GM12878 (cell line): ENCODE data around the gene FTO. TPM values are rescaled to one million over a fixed set of nuclear protein-coding genes. Genes with fewer than 3 reads are reported as not detected.

Experiments
- ATAC-seq: fragments of 200-7000 bp; cut with Tn5 transposase; 3 replicates; pipeline ENCODE4 v1.9.1; 2020; ENCODE audit warnings: mild to moderate bottlenecking, moderate library complexity
- BruUV-seq: library from RNA; stranded (reverse); fragments of 400-500 nt; replicated peaks from 2 replicates; lab custom pipeline; 2021; lab: Mats Ljungman, UMichigan
- CTCF ChIA-PET: fragments of 300-600 bp; sonication (Branson Sonifier 250); formaldehyde crosslinking; extraction: SDS; loops from one replicate; lab custom pipeline; 2021; ENCODE audit warnings: inconsistent platforms; lab: Yijun Ruan, JAX
- POLR2A ChIA-PET: fragments of 350-600 bp; formaldehyde crosslinking; extraction: SDS; loops from one replicate; lab custom pipeline; 2021; ENCODE audit warnings: inconsistent platforms; lab: Charles Lee
- RAD21 ChIA-PET: fragments of 300-600 bp; sonication (Branson Sonifier 250); formaldehyde crosslinking; loops from one replicate; lab custom pipeline; 2023; ENCODE audit warnings: antibody characterized with exemption; ENCODE audit not compliant: unreplicated experiment; lab: Charles Lee
- SMC1A ChIA-PET: fragments of 300-600 bp; sonication (Branson Sonifier 250); formaldehyde crosslinking; loops from one replicate; lab custom pipeline; 2023; ENCODE audit not compliant: unreplicated experiment, uncharacterized antibody; lab: Charles Lee
- DNase-seq: peaks from one replicate; pipeline ENCODE4 v3.0.0-alpha.2; 2011; ENCODE audit warnings: low read depth, low spot score
- FAIRE-seq: peaks from 3 replicates; lab custom pipeline; 2011; peaks lifted over from hg19 to GRCh38; lab: Jason Lieb, UNC
- H2AFZ ChIP-seq: 2 replicates; pipeline ENCODE4 v1.6.0; 2011; ENCODE audit warnings: low read depth, low read length, control low read depth; ENCODE audit not compliant: control insufficient read depth
- H3K27ac ChIP-seq: 2 replicates; pipeline ENCODE4 v1.5.1; 2011; ENCODE audit warnings: control low read depth; ENCODE audit not compliant: control insufficient read depth, insufficient read depth
- H3K27me3 ChIP-seq, 2 experiments: replicated peaks in 1 of 2; 2 replicates each; pipeline versions ENCODE4 v1.6.0 to v1.6.1; 2011; ENCODE audit warnings: low read length in 1 of 2; ENCODE audit not compliant: control insufficient read depth in 2 of 2, insufficient read depth in 2 of 2
- H3K36me3 ChIP-seq, 2 experiments: 2 replicates each; pipeline ENCODE4 v1.5.1; 2011; ENCODE audit warnings: low read length in 1 of 2; ENCODE audit not compliant: control insufficient read depth in 2 of 2, insufficient read depth in 2 of 2
- H3K4me1 ChIP-seq: 2 replicates; pipeline ENCODE4 v1.6.1; 2011; ENCODE audit warnings: mild to moderate bottlenecking, low read length, moderate library complexity, mixed read lengths; ENCODE audit not compliant: control insufficient read depth, insufficient read depth
- H3K4me2 ChIP-seq: 2 replicates; pipeline ENCODE4 v1.6.0; 2011; ENCODE audit warnings: control low read depth; ENCODE audit not compliant: control insufficient read depth, insufficient read depth
- H3K4me3 ChIP-seq: fragments of 200-600 bp; sonication (generic); 2 replicates; pipeline ENCODE4 v1.5.1; 2016
- H3K79me2 ChIP-seq: 2 replicates; pipeline ENCODE4 v1.6.0; 2011; ENCODE audit warnings: low read length; ENCODE audit not compliant: control insufficient read depth, insufficient read depth
- H3K9ac ChIP-seq: 2 replicates; pipeline ENCODE4 v1.8.0; 2011; ENCODE audit warnings: low read length, control low read depth, mixed read lengths; ENCODE audit not compliant: control insufficient read depth, insufficient read depth
- H3K9me3 ChIP-seq: replicated peaks from 3 replicates; pipeline ENCODE4 v1.5.1; 2011; ENCODE audit warnings: mild to moderate bottlenecking, low read length; ENCODE audit not compliant: control insufficient read depth, insufficient read depth
- H4K20me1 ChIP-seq: 2 replicates; pipeline ENCODE4 v1.6.0; 2011; ENCODE audit not compliant: control insufficient read depth, insufficient read depth
- HDGF ChIP-seq: fragments of 450-650 bp; IDR thresholded peaks from 2 replicates; pipeline ENCODE4 v1.6.1; 2016; ENCODE audit warnings: antibody characterized with exemption
- RBBP5 ChIP-seq: fragments of 200-600 bp; sonication (generic); conservative IDR thresholded peaks from 2 replicates; pipeline ENCODE4 v1.6.1; 2016
- RELB ChIP-seq: fragments of 450-650 bp; IDR thresholded peaks from 2 replicates; pipeline ENCODE4 v1.6.1; 2017; ENCODE audit warnings: low read depth, mild to moderate bottlenecking, moderate library complexity
- SP1 ChIP-seq: IDR thresholded peaks from one replicate; pipeline ENCODE4 v1.6.1; 2011; ENCODE audit warnings: low read depth, low read length
- STAT3 ChIP-seq: IDR thresholded peaks from 2 replicates; pipeline ENCODE4 v1.6.1; 2011; ENCODE audit warnings: low read depth, low read length, improper control_type of control experiment
- WGBS: methylation state at CpG from one replicate; pipeline ENCODE4 v1.1.6; 2016; ENCODE audit warnings: low lambda C conversion rate; ENCODE audit not compliant: insufficient replicate concordance, insufficient coverage; ENCODE audit errors: missing lambda C conversion rate; 5-methylcytosine and 5-hydroxymethylcytosine counted together
- in situ Hi-C: fragments of 300-500 bp; cut with MboI; formaldehyde crosslinking; loops from 9 replicates; pipeline ENCODE4 v1.14.3; 2018; ENCODE audit warnings: mixed read lengths
- intact Hi-C: fragments of 100-400 bp; cut with micrococcal nuclease; formaldehyde crosslinking; loops from one replicate; pipeline ENCODE4 v1.14.2; 2022; ENCODE audit not compliant: unreplicated experiment
- polyA plus RNA-seq, 11 experiments: library from polyadenylated mRNA; depleted of rRNA in 4 of 11; unstranded in 6 of 11; stranded (reverse) in 5 of 11; fragments of >200 nt; fragmentation: Nextera tagmentation in 4 of 11; fragmentation: Illumina TruSeq in 1 of 11; extraction: Ambion mirVana in 4 of 11; extraction: Trizol in 1 of 11; gene quantifications; 1 replicate in 1 of 11; 2 replicates in 10 of 11; pipeline versions ENCODE4 v1.2.1 to v1.2.3, GENCODE V29; 2011 to 2016; ENCODE audit warnings: inconsistent platforms in 2 of 11, missing spikeins in 2 of 11, low read depth in 1 of 11
- total RNA-seq, 4 experiments: library from RNA; depleted of rRNA in 3 of 4; stranded (reverse); fragments of >200 nt in 3 of 4; fragmentation: Illumina TruSeq in 1 of 4; extraction: Trizol in 1 of 4; gene quantifications; 2 replicates each; pipeline versions ENCODE4 v1.2.1 to v1.2.3, GENCODE V29; 2013 to 2021
- TF ChIP-seq, protein P1 (sequence below): fragments of 450-650 bp; IDR thresholded peaks from 2 replicates; pipeline ENCODE4 v1.6.1; 2017; ENCODE audit warnings: mild to moderate bottlenecking, moderate library complexity

Gene FTO
- total and polyA plus RNA-seq, 10 of the 15 experiments (the other 5 are each of a cell fraction or from before 2014, with no cell fraction given): 20.1 to 55.0 (median 47.0) TPM

DNA sequence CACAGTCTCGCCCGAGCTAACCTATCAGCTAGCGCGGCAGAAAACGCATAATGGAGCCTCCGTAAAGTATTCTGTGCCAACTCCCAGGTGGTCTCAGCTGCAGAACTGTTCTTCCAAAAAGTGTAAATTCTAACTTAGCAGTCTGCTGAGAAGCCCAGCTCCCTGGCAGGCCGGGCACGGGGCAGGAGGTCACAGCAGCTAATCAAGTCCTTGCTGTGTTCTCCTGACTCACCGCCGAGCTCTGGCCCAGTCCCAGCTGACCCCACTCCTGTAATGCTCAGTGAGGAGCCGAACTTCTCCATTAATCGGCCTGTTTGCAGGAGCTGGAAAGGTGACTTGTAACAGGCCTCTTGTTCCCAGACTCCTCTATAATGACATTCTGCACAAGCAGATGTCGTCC, 389.3 kb downstream of the FTO start:
- BruUV-seq: no TSS peak
- RAD21 ChIA-PET: no interaction called here
- no peaks in the 10 kb centered on the region for H4K20me1 ChIP-seq
- in situ Hi-C loops (no loop called here), intact Hi-C loops (no loop called here)
- POLR2A ChIA-PET: no interaction called here
- no peak overlapping the region for H3K4me3 ChIP-seq
- no peaks in the 10 kb centered on the region for H3K36me3 ChIP-seq
- no peak for TF ChIP-seq HDGF
- TF ChIP-seq RELB: no peak
- no peak for TF ChIP-seq RBBP5
- TF ChIP-seq, protein P1, sequence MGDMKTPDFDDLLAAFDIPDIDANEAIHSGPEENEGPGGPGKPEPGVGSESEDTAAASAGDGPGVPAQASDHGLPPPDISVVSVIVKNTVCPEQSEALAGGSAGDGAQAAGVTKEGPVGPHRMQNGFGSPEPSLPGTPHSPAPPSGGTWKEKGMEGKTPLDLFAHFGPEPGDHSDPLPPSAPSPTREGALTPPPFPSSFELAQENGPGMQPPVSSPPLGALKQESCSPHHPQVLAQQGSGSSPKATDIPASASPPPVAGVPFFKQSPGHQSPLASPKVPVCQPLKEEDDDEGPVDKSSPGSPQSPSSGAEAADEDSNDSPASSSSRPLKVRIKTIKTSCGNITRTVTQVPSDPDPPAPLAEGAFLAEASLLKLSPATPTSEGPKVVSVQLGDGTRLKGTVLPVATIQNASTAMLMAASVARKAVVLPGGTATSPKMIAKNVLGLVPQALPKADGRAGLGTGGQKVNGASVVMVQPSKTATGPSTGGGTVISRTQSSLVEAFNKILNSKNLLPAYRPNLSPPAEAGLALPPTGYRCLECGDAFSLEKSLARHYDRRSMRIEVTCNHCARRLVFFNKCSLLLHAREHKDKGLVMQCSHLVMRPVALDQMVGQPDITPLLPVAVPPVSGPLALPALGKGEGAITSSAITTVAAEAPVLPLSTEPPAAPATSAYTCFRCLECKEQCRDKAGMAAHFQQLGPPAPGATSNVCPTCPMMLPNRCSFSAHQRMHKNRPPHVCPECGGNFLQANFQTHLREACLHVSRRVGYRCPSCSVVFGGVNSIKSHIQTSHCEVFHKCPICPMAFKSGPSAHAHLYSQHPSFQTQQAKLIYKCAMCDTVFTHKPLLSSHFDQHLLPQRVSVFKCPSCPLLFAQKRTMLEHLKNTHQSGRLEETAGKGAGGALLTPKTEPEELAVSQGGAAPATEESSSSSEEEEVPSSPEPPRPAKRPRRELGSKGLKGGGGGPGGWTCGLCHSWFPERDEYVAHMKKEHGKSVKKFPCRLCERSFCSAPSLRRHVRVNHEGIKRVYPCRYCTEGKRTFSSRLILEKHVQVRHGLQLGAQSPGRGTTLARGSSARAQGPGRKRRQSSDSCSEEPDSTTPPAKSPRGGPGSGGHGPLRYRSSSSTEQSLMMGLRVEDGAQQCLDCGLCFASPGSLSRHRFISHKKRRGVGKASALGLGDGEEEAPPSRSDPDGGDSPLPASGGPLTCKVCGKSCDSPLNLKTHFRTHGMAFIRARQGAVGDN: no peak
- no peak for TF ChIP-seq STAT3
- TF ChIP-seq SP1: no peak
- no peak overlapping the region for H3K4me2 ChIP-seq
- 94% methylated on average over 13 of the region's 13 CpGs for WGBS
- H3K79me2 ChIP-seq: no peaks in the 10 kb centered on the region
- no peak for FAIRE-seq
- H3K9ac ChIP-seq: no peak overlapping the region
- no peaks in the 10 kb centered on the region for H3K27me3 ChIP-seq
- SMC1A ChIA-PET: interaction anchor here (0.5 kb wide), 1 partner anchor 36 kb away, joined by 3 read pairs; no protein-coding TSS in a partner anchor
- no peak for DNase-seq
- H3K27ac ChIP-seq: no peak overlapping the region
- no peaks in the 10 kb centered on the region for H3K4me1 ChIP-seq
- ATAC-seq: no peak
- no peaks in the 10 kb centered on the region for H3K9me3 ChIP-seq
- CTCF ChIA-PET: no interaction called here
- no peak overlapping the region for H2AFZ ChIP-seq
